Mesenteric fat pad (tissue), 1 donor: ENCODE data around the gene ANKDD1A. TPM values are rescaled to one million over a fixed set of nuclear protein-coding genes. Genes with fewer than 3 reads are reported as not detected.

Experiments
- DNase-seq: peaks from one replicate; pipeline ENCODE4 v3.0.0-alpha.2; 2020; ENCODE audit warnings: low spot score
- total RNA-seq: library from RNA; stranded (reverse); fragmentation: NEBNext Ultra II Directional; extraction: Animal tissue kit (Norgen Biotek cat#: 25700); gene quantifications from one replicate; pipeline ENCODE4 v1.2.1, GENCODE V29; 2021
- donor health status: DM: yes; HTN: yes; CAD: no.

Gene ANKDD1A
- total RNA-seq, 1 donor from 2014 or later = 19.3 TPM

DNA sequence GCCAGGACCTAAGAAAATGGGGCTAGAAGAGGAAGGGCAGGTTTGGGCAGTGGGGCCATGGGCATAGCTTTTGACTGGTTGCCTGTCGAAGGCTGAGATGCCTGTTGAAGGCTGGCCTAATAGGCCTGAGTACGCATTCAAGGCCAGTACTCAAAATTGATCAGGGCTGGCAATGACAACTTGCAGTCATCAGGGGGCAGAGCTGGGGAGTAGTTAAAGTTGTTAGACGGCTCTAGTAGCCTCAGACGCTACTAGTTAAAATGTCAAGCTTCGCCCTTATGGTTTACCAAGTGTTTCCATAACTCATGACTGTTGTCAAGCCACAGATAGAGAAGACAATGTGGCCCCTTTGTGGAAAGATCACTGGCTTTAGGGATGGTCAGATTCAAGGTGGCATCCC lies 49.3 kb downstream of the ANKDD1A start:
- DNase-seq = no peak

DNA sequence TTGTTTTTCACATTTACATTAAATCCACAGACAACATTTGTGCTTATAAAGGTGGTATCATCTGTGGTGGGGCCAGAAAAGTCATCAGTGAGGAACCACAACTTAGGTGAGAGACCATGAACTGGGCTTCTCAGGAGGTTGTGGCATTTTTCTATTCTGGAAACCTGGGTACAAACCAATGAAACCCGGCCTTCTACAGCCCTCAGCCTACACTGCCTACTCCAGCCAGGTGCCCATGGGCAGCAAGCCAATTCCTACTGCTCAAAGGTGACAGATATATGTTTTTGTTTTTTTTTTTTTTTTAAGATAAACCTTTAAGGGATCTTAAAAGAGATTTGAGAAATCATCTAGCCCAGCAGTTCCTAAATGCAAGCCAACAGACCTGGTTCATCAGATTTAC lies 57.7 kb downstream of the ANKDD1A start:
- DNase-seq = no peak

DNA sequence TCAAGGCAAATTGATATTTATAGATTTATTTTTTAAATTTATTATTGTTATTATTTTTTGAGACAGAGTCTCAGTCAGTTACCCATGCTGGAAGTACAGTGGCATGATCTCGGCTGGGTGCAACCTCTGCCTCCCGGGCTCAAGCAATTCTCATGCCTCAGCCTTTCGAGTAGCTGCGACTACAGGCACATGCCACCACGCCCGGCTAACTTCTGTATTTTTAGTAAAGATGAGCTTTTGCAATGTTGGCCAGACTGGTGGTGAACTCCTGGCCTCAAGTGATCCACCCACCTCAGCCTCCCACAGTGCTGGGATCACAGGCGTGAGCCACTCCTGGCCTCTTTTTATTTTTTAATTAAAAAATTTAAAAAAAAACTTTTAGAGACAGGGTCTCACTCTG lies 59.0 kb downstream of the ANKDD1A start:
- DNase-seq = no peak

DNA sequence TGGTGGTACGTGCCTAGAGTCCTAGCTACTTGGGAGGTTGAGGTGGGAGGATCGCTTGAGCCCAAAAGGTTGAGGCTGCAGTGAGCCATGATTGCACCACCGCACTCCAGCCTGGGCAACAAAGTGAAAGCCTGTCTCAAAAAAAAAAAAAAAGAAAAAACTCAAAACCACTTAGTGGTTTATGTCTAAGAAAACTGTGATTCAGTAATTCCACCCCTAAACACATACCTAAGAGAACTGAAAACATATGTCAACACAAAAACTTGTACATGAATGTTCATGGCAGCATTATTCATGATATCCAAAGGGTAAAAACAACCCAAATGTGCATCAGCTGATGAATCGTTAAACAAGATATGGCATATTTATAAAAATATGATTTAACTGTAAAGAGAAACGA lies 63.7 kb downstream of the ANKDD1A start:
- DNase-seq = no peak

DNA sequence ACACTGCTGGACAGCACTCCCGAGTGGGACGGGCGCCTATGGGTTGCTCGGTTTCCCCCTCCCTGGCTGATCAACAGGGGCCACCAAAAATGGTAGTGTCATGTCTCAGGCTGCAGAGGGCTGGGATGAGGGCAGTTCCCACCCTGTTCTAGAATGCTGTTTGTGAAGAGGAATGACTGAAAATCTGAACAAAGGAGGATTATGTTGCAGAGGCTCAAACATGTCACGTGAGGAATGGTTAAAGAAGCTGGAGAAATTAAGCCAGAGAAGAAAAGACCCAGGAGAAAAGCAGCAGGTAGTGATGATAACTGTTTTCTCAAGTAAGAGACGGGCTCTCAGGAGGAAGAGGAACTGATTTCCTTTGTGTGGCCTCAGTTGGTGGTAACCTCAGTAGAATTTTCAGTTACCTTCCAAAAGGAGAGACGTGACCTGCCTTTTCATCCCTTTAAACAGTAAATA lies 67.6 kb downstream of the ANKDD1A start:
- DNase-seq = no peak

DNA sequence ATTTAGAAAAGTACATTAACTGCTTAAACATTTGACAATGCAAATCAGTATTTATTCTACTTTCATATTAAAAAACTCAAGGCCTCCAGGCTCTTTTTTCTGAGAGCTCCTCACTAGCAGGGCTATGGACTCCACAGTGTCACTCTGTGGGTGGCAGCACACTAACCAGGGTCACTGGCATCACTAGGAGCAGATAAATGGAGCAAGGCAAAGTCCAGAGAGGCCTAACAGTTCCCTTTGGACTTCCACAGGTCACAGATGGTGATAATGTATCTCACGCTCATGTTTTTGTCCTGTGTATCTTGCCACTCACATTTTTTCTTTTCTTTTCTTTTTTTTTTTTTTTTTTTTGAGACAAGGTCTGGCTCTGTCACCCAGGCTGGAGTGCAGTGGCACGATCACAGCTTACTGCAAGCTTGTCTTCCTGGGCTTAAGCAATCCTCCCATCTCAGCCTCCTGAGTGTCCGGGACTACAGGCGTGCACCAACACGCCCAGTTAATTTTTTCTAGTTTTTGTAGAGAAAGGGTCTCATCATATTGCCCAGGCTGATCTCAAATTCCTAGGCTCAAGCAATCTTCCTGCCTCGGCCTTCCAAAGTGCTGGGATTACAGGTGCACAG lies 70.2 kb downstream of the ANKDD1A start:
- DNase-seq = no peak

DNA sequence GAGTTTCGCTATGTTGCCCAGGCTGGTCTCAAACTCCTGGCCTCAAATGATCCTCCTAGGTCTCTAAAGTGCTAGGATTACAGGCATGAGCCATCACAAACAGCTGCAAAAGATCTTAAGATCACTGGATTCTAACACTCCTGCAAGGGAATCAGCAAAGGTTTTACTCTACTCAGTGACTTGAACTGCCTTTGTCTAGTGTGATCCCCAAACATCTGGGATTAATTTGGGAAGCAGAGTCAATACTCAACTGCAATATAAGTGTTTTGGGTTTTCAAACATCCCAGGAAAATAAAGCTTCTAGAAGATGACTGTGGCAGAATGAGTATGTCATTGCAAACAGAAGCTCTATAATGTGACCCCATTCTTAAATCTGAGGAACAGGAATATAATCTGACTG lies 70.8 kb downstream of the ANKDD1A start:
- no peak for DNase-seq

DNA sequence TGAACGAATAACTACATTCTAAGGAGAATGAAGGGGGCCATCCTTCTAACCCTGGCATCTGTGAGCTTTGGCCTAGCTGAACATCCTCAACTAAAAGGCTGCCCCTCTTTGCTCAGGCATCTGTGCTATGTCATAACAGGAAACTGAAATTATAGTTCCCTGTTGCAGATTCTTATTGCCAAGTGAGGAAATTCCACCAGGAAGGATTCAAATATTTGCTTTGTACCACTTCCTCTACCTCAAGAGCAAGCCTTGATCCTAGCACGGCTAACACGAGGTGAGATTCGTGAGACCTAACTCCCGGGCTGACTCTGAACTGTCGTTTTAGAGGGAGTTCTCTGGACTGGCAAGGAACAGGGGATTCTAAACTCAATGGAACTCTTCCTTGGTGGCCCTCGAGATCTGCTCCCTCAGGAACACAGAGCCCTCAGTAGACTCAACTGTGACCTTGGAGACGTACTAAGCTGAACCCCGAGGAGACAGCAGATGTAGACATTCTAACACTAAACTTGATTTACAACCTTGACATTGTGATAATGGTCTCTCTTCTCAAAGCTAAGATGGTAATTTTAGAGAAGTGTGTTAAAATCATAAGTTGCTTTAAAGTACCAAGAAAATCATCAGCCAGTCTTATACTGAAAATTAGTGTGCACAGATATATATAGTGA lies 73.8 kb downstream of the ANKDD1A start:
- DNase-seq = no peak

DNA sequence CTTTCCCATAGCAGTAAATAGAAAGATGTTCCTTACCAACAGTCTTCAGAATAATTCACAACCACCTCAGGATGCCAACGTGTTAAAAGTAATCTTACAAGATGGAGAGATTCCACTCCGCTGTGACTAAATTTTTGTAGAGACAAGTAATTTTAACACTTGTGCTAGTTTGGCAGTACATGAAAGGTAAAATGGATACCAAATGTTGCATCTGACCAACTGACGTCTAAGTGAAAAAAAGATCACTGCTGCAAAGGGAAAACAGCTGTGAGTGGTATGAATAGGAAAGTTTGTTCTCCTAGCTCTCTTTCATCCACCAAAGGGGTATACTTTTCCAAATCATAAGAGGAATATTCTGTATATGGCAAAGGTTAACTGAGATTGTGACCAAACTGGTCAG lies 75.4 kb downstream of the ANKDD1A start:
- DNase-seq = no peak

DNA sequence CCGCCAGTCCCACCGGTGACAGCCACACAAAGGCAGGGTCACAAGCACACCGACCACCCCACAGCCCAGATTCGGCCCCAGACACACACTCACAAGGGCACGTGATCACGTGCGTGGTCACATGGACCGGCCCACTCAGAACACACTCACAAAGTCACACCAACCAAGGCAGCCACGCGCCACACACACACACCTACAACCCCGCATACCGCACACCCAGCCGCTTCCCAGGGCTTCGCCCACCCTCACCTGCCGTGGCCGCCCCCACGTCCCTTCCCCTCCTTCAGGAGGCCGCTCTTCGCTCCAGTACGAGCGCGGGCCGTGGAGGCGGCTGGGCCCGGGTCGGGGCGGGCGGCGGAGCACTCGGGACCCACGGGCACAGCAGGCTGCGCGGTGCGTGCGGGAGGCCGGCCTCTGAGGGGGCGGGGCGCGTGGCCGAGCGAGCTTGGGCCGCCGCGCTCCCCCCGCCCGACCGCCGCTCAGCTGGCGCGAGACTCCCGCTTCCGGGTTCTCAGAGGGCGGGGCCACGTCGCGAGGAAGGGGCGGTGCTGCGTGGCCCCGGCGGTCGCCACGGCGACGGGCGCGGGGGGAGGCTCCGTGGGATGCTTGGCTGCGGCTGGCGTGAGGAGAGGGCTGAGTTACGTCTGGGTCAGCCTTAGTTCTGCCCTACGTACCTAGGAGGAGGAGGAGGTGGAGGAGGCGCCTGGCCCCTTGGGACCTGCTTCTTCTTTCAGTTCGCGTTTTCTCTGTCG lies 77.9 kb downstream of the ANKDD1A start, which contains the start of gene SPG21:
Gene SPG21 (minus strand): TSS at position 499 of the 752 bp plus-strand sequence. CDS start 6,345 bp downstream, outside the sequence.
- peak; percentile 97 for DNase-seq

DNA sequence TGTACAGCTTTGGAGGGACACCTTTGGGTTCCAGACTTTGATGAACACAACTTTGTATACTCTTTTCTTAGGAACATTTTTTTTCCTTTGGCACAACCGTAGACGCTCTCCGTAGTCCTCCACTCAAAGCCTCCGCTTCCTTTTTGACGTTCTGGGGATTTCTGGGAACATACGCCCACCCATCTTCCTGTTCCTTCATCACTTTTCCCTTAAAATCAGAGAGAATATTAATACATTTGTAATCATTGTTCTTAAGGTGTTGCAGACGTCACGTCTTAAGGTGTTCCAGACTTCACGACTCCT lies 78.4 kb downstream of the ANKDD1A start:
- no peak for DNase-seq

DNA sequence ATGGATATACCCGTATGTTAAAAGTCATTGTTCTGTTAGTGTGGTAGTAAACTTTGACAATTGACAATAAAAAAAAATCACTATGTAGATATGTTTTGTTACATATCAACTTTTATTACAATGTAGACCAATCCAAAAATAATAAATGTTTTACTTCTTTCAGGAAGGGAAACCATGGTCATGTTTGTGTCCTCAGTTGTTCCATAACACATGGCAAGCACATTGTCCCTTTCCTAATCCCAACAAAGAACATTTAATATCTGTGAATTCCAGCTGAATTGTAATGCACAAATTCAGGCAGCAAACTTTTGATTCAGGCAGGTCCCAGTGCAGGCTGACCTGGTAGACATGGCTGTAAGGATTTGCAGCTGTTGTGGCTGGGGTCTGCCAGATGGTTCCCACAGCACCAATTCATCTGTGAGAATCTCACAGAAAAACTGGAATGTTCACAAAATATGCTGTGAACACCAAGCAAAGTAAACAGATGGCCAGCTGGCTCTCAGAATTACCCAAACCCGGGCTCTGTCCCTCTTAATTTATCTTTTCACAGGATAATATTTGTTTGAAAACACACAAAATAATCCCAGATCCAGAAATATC lies 79.9 kb downstream of the ANKDD1A start:
- DNase-seq = no peak

DNA sequence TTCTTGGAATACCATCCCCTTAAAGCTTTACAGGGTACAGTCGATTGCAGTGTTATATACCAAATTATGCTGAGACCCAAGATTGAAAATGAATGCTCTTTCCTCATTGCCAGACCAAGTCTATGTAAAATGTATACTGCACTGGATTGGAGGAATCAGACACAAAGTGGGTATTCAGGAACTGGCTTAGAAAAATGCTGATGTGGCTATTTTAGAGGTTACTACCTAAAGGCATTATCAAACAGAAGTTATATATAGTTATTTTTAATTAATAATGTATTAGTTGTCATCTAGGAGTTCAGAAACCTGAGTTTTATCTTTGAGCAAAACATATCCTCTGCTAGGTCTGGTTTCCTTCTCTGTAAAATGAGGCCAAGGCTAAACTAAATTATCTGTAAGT lies 81.6 kb downstream of the ANKDD1A start:
- no peak for DNase-seq

DNA sequence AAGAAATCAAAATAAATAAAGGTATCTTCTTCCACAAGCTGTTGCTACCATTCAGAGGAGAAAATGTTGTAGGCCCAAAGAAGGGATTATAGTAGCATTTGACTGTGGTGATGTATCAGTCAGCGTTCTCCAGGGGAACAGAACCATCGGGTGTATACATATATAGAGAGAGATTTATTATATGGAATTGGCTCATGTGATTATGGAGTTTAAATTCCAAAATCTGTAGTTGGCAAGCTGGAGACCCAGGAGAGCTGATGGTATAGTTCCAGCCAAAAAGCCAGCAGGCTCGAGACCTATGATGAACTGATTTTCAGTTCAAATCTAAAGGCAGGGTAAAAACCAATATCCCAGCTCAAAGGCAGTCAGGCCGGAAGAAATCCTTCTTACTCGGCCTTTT lies 85.4 kb downstream of the ANKDD1A start:
- DNase-seq = no peak

DNA sequence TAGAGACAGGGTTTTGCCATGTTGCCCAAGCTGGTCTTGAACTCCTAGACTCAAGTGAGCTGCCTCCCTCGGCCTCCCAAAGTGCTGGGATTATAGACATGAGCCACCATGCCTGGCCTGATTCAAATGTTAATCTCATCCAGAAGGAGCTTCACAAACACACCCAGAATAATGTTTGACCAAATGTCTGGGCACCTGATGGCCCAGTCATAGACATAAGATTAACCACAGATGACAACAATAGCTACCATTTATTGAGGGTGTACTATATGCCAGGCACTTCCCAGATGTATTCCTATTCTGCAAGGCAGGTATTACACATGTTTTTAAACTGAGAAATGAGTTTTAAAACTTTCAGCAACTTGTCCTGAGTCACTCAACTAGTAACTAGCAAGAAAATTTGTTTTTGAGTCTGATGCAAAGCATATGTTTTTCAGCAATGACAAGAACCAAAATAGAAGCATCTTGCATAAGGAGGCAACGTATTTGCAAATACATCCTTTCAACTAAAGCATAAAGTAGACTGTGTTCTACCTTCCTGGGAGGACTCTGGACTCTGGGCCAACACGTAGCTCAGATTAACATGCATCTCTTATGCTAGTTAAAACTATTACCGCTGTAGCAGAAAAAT lies 86.2 kb downstream of the ANKDD1A start:
- no peak for DNase-seq

DNA sequence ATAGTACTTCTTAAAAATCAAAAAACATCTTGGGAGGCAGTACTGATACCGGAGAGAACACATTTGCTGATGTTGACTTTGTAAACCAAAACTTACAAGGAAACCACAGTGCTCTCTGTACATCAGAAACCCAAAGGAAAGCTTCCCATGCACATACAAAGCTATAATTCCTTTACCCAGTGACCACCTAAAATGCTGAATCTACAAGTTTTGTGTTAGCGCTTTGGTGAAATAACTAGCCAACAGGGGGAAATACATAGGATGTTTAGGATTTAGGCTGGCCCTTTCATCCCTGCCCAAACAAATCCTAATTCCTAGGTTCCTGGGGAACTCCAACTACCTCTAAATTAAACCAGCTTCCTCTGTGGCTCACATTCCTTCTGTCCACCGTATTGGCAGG lies 93.3 kb downstream of the ANKDD1A start:
- DNase-seq = no peak

DNA sequence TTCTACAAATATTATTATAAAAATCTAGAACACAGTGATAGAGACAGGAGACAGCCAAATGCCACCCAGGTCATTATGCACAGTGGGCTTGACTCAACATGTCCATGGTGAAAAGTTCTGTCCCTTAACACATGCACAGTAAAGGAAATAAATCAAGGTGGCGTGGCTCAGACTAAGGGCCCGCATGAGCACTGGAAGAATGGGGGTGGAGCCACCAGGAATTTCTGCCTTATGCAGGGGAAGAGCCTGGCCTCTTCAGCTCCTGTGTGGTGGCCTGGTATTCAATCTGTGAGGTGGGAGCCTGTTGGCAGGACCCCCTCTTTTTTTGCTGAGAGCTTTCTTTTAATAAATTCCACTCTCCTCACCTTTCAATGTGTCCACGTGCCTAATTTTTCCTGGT lies 95.2 kb downstream of the ANKDD1A start:
- no peak for DNase-seq
